ENCODE results near the gene HIPK2.

DNA sequence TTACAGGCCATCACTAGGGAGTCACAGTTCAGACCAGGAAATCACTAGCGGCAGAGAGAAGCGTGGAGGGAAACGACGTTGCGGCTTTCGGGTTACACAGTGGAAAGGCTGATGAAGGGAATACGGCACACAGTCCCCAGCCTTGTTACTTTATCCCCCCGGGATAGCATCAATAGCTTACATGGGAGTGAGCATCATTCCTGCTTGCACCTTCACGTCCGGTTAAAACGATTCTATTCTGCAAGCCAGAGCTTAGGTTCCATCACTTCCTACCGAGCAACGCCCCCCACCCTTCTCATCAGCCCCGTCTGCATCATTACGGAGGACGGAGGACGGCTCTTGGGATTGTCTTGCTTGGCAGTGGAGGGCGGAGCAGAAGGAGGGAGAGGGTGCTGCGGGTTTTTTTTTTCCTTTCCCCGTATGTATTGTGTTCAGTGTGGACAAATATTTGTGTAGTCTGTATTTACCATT is 129.4 kb downstream of the HIPK2 start:
- no peak for TF ChIP-seq EZH2 (IDR thresholded peaks at IDR 0.05; ENCODE audit: low read depth)
- TF ChIP-seq, protein P1, sequence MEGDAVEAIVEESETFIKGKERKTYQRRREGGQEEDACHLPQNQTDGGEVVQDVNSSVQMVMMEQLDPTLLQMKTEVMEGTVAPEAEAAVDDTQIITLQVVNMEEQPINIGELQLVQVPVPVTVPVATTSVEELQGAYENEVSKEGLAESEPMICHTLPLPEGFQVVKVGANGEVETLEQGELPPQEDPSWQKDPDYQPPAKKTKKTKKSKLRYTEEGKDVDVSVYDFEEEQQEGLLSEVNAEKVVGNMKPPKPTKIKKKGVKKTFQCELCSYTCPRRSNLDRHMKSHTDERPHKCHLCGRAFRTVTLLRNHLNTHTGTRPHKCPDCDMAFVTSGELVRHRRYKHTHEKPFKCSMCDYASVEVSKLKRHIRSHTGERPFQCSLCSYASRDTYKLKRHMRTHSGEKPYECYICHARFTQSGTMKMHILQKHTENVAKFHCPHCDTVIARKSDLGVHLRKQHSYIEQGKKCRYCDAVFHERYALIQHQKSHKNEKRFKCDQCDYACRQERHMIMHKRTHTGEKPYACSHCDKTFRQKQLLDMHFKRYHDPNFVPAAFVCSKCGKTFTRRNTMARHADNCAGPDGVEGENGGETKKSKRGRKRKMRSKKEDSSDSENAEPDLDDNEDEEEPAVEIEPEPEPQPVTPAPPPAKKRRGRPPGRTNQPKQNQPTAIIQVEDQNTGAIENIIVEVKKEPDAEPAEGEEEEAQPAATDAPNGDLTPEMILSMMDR (conservative IDR thresholded peaks at IDR 0.05): no peak
